ENCODE results near the gene IL16.

The IL16 gene

DNA sequence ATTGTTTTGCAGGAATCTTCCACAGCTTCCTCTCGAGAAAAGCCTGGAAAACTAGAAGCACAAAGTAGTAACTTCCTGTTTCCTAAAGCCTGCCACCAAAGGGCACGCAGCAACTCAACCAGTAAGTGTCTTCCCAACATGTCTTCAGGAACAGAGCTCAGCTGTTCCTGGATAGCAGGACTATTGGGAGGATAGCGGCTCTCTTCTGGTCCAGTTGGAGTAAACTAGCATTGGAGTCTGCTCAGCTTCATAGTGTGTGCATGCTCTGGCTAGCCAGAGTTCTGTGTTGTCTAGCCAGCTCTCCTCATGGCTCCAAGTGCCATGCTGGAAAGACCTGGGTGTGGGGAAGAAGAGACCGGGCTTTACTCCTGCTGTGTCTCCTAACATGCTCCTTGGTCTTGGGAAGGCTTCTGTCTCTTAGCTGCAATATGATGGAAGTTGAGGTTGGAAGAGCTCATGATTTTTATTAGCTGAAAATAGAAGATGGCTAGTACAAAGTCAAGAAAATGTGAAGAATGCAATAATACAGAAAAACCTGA lies 63.1 kb downstream of the IL16 start:
- DNase-seq = no peak

DNA sequence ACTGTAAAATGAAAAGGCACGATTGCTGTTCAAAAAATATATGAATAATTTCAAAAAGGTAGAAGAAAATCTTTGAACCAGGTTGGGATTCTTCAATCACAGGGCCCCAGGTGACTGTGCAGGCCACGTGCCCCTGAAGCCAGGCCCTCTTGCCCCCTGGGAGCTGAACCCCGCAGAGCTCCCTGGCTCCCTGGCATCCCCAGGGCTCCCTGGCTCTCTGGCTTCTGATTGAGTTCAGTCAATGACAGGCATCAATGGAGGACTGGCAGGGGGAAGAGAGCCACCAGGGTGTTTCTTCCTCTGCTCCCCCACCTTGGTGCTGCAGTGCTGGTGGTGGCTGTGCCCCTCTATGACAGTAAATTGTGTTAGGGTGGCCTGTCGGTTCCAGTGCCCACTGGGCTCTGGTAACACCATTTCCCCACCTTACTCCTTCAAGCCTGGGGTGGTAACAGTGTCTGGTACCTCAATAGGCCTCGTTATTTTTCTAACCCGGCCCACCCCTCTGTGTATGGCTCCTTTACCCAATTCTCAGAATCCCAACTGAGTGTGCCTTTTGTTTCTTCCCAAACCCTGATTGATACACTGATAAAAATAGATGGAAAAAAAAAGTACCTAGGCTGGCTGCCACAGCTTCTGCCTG lies 64.6 kb downstream of the IL16 start:
- no peak for DNase-seq

DNA sequence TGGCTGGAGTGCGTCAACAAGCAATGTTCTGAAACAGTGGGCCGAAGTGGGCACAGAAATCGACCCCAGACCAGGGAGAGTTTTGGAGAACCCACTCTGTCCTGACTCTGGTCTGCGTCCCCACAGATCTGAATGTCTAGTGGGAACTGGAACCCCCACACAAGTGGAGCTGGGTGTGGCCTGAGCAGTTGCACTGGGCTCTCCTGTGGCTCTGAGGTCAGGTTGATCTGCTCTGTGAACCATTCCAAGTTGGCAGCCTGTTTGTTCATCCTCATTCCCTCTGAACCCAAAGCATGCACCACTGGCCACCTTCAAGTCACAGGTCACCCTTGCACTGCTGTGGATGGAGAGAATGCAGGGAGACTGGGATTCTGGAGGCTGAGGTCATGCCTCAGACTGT lies 66.8 kb downstream of the IL16 start:
- DNase-seq = no peak

DNA sequence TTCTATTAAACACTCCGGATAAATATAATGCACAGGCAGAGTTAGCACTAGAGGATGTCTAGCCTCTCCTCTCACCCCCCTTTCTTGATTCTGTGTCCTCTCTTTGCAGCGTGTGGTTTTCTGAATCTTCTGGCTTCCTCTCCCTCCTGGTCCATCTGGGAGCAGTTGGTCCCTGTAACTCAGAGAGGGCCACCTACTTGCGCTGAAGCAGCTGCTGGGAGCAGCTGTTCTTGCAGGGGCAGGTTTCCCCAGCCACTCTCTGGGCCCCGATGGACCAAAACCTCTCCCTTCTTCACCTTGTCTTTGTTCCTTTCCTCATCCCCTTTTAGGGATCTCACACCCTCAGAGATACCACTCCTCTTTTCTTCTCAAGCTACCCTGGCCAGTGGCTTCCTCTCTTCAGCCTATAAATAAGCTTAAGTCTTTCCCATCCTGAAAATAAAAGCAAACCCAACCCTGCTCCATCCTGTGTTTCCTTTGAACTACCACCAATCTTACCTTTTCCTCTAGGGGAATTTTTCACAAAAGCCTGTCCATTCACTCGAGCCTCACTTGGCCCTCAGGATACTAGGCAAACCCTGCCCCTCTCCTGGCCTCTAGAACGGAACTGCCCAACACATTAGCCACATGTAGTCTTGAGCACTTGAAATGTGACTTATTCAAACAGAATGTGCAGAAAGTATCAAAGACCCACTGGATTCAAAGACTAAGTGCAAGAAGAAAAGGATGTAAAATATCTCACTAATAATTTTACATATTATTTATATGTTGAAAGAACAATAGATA lies 67.6 kb downstream of the IL16 start:
- DNase-seq = no peak

DNA sequence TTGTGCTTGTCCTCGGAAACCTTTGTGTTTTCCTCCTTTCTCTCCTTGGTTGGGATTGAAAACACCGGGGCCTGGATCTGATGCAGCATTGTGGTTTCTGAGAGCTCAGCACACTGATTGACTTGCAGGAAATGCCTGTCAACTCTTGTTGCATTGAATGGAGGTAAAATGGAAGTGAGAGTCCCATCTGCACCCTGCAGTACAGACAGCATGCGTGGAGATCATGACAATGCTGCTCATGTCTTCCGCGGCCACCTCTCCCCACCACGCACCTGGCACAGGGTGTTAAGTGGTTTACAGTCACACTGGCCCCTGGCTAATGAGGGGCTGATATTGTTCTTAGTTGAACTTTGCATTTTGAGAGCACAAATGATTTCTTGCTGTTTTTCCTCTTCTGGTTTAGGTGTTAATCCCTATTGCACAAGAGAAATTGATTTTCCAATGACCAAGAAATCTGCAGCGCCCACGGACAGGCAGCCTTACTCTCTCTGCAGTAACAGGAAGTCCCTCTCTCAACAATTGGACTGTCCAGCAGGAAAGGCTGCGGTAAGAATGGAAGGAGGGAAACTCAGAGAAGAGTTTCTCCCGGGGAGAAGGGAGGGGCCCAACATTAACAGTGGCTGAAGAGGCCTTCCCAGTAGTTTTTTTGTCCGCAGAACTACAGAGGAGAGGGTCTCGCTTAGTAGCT lies 68.7 kb downstream of the IL16 start:
- DNase-seq = no peak

DNA sequence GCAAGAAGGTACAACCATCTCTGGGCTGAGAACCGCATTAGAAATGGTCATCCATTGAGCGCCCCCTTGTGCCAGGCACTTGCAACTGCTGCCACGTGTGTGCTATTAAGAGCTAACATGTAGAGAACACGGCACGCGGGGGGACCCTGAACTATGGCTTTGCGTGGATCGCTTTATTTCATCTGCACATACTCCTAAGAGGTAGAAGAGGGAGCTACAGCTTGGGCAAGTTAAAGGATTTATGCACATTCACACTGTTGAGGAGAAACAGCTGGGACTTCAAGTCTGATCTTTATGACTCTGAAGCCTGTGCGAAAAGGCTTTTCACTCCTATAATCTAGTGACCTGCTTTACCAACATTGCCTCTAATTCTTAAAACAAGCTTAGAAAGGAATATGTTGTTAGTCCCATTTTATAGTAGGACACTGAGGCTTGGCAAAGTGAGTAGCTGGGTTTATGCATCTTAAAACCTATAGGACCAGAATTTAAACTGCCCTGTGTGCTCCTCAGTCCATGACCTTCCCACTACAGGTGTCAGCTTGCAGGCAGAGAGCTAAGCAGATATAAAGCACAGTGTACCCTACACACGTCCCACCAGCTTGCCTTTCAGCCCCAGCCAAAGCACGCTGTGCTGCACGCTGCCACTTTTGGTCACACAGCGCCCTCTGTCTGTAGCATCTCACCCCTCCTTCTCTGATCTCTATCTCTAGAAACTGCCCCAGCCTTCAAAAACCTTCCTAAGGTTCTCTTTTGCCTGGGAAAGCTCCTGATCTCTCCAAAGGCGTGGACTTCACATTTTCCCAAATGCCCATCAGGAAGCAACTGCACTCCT lies 69.5 kb downstream of the IL16 start:
- DNase-seq = peak; percentile 92

DNA sequence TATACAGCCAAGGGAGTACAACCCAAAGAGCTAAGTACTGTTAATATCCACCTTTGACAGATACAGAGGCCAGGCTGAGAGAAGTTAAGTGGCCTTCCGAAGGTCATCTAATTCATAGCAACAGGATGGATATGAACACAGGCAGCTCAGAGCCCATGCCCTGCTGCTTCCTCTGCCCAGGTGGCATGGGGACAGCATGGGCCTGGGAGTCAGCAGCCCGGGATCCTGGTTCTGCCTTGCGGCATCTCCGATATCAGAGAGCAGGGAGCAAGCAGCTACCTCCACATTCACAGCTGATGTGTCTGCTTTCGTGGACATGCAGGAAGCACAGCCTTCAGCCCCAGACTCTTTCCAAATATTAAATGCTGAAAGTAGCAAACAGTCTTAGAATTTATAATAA lies 71.7 kb downstream of the IL16 start:
- DNase-seq = no peak

DNA sequence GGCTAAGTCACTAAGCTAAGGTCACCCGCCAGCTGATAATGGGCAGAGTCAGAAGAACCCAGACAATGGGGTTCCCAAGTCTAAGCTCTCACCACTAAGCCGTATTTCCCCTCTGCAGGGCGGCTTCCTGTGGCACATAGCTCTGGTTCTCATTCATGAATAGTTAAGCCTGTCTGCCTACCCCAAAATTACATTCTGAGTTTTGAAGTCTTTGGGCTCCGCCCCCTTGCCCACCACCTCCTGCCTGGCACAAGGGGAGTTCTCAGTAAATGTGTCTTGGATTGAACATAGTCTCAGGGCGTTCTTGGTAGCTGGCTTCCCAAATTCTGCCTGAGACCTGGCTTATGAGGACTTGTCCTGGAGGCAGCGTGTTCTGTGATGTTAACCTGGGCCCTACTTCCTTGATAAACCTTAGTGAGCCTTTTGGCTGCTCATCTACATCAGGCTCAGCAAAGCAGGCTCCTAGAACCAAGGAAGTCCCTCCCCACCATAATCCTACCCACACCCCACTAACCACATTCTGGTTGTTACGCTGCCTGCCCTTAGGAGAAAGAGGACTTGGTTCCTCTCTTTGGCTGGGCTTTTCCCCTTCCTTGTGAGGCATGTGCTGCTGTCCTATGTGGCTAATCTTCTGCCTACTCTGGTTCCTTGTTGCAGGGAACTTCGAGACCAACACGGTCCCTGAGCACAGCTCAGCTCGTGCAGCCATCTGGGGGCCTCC lies 72.4 kb downstream of the IL16 start:
- no peak for DNase-seq

DNA sequence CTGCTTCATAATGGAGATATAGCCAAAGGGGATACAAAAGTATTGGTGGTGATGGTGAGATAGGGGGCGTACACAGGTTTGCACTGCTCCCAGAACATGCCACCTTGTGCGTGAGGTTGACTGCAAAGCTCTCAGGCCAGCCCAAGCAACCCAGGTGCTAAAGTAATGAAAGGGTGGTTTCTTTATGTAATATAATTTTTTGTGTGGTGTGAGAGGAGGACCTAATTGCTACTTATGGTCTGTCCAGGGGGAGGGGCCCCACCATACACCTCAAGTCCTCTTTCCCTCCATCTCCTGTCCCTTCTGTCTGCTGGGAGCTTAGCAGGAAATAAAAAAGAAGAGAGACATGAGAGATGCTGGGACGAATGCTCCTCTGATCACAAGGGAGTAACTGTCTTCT lies 73.5 kb downstream of the IL16 start:
- DNase-seq = no peak

DNA sequence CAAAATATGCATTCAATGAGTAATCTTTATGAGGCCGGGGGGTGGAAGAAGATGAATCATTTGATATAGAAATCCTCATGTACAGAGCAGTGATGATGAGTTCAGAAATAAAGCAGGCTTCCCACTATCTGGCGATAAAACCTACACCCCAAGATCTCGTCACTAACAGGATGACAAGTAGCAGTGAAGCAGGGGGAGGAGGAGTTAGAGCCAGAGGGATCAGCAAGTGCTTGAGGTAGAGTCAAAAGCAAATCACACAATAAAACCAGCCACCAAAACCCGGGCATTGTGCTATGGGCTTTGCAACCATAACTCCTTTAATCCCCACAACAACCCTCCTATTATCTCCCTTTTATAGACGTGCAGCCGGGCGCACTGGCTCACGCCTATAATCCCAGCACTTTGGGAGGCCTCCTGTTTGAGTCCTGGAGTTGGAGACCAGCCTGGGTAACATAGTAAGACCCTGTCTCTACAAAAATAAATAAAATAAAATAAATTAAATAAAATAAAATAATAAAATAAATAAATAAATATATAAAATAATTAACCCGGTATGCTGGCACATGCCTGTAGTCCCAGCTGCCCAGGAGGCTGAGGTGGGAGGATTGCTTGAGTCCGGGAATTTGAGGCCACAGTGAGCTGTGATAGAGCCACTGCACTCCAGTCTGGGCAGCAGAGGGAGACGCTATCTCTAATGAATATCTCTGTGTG lies 74.3 kb downstream of the IL16 start:
- no peak for DNase-seq

DNA sequence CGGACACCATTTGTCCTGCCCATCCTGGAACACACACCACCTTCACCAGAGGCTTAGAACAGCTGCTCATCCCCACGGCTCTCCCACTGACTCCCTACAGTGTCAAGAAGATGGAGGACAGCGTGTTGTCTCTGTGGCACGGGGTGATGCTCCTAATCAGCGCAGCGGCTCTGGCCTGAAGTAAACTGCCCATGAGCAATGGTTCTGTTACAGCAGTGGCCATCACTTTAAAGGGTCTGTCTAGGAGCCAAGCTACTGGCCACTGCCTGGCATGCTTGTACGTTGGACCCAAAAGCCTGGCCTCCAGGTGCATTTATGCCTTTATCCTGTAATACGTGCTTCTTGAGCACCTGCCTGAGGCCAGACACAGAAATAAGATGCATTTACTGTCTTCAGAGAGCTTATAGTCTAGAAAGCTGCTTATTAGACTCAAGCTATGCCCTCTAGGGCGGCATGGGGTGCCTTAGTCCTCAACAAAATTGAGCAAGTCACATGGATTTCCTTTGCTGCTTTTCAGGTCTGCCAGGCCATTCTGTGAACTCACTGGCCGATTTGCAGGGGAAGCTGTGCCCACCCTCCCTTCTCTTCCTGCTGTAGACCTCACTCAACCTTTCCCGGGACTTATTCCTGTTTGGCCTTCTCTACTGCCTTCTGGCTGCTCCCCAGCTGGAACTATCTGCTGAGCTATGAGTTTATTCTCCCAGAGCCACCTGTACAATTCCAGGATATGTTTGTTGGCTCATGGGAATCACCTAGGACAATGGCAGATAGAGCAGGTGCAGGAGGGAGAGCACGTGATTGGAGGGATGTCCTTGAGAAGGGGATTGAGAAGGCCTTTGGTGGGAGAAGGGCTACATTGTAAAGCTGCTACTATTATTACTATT lies 75.3 kb downstream of the IL16 start:
- no peak for DNase-seq

DNA sequence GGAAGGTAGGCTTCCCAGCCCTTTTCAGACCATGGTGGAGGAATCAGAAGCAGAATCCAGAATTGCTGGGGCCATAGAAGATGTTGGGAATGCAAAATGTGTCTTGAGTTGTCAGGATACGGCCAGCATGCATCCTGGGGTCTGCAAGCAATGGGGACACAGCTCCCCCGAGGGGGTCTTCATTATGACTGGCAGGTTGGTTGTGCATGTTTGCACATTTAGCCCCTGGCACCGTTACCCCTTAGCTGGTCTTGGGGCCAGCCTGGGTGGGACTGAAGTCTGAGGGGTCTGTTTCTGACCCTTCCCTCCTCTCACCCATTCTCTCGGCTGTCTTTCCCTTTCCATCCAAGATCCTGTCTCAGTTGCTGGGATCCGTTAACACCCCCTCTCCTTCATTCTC lies 76.5 kb downstream of the IL16 start:
- no peak for DNase-seq

DNA sequence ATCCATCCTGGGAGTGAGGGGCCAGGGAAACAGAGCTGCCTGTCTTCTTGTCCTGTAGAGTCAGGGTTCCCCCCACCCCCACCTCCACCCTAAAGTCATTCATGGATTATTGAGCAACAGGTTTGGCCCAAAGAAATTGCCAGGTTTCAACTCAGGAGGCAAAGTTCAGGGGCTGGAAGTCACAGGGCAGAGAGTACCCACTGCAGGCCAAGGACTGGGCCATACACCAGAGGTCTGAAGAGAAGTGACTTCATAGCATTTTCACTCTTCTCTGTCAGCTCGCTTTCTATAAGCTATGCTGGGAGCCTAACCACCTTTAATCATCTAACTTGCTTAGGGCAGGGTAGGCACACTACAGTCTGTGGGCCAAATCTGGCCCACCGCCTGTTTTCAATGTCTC lies 77.2 kb downstream of the IL16 start:
- DNase-seq = no peak

DNA sequence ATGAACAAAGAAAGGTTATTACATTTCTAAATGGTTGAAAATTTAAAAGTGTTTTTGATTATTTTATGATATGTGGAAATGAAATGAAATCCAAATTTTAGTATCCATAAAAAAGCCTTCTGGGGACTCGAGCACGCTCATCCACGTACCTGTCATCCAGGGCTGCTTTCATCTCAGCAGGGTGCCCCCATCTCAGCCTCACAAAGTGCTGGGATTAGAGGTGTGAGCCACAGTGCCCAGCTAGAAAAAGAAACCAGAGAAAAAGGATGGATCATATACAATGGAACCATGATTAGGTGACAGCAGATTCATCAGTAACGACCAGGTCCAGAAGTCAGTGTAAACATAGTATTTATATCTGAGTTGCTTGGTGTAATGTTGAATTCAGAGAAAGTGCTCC lies 77.6 kb downstream of the IL16 start:
- no peak for DNase-seq

DNA sequence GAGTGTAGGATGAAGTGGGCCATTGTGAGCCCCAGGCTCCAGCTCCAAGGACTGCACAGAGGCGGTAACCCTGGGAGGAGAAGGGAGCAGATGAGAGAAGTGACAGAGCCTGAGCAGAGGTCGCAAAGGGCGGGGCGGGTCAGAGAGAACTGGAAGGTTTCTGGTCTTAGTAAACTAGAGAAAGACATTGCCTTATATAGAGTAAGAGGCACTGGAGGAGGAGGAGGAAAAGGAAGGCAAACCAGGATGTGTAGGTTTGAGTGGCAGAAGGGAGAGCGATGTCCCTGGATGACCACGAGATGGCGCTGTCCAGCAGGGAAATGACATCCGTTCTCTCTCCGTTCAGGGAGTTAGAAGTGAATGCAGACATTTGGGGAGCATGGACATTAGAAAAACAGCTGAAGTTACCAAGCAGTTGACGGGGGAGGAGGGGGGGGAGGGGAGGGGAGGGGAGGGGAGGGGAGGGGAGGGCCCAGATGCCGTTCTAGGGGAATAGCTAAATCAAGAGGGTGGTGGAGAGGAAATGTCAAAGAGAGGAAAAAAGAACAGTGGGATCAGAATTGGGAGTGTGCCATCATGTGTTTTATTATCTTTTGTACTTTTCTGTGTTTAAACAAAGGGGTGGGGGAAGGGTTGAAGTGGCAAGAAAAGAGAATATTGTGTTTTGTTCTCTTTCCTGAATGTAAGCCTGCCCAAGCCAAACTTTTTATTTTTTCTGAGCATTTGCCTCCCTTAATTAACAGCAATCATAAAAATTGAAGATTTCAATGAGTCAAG lies 78.4 kb downstream of the IL16 start:
- DNase-seq = peak; percentile 88

DNA sequence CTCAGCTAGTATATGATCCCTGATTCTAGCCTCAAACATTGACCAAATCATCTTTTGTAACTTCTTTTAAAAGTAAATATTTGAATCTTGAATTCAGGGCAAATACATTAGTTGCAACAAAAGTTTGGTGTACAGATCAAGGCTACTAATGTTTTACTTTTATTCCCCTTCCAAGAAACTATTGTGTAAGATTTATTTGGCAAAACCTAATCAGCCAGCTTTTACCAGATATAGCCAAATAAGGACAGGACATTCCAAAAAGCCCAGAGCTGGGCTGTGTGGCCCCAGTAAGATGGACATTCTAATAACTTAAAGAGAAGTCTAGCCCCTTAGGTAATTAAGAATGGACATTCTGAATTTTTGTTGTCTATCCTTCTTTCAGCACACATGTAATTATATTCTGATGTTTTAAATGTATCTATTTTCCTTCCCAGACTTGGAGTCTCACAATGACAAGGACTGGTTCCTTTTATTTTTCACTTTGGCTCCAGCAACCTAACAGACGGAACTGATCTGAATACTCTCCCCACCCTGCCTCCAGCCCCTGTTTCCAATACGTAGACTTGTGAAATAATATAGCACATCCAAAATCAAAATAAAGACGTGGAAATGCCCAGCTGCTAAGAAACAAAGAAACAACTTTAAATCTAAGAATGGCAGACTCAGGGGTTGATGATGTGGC lies 79.2 kb downstream of the IL16 start:
- no peak for DNase-seq

DNA sequence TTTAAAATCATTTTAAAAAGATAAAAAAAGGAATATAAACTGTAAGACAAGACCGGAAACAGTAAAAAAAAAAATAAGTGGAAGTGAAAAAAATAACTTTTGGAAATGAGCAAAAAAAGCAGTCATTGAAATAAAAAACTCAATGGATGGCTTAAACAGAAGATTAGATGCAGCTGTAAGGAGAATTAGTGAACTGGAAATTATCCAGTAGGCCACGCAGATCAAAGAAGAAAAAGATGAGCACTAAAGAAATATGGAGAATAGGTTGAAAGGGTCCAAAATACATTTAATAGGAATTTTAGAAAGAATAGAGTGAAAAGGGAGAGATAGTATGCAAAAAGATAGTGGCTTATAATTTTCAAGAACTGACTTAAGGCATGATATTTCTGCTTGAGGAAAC lies 80.3 kb downstream of the IL16 start:
- no peak for DNase-seq

DNA sequence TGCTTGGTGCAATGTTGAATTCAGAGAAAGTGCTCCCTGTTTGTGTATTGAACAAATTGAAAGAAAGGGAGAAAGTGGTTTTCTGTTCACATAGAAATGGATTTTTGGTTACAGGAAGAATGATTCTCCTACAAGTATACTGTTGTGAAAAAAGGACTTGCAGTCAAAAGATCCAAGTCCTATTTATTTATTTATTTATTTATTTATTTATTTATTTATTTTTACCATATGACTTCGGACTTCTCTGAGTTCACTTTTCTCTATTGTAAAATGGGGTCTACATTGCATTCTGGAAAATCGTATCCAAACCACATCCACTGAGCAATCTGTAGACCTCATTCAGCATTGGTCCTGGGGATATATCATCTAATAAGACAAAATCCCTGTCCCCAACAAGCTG lies 81.2 kb downstream of the IL16 start:
- no peak for DNase-seq
